HG03060 (cell line): ENCODE measurements around the gene CLDN6.
"Not testable (repeated sequence)": the region's sequence is repeated elsewhere in the genome, so short reads cannot be mapped to it uniquely, and the experiment has no call there.

Source experiments
- ATAC-seq: cut with Tn5 transposase; IDR thresholded peaks from one replicate; pipeline ENCODE4 v1.9.1; 2021; ENCODE audit warnings: low read depth, moderate number of reproducible peaks; ENCODE audit not compliant: unreplicated experiment

The CLDN6 gene

GRCh38 chr16:3052571-3053329 lies 34.8 kb upstream of the CLDN6 start:
- not testable (repeated sequence) for ATAC-seq

DNA sequence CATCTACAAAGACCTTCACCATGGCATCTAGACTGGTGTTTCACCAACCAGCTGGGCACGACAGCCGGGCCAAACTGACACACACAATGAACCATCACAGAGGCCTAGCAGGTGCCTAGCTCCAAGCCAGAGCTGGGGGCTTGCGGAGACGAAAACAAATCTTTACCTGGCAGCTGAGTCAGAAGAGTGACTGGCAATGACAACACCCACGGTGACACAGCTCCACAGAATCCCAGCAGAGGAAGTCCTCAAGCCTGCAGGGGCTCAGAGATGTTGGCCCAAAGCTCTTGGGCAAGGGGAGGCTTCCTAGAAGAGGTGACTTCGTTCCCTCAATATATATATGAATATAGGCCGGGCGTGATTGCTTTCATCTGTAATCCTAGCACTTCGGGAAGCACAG lies 33.5 kb upstream of the CLDN6 start:
- ATAC-seq, result no peak

GRCh38 chr16:3051009-3051408 lies 33.0 kb upstream of the CLDN6 start:
- no peak for ATAC-seq

GRCh38 chr16:3050487-3050886 lies 32.5 kb upstream of the CLDN6 start:
- no peak for ATAC-seq

- no peak for ATAC-seq
These were observed 32.0 kb upstream of the CLDN6 start for GRCh38 chr16:3049921-3050481.

- ATAC-seq, result no peak
These were observed 29.4 kb upstream of the CLDN6 start for GRCh38 chr16:3047387-3047720.

DNA sequence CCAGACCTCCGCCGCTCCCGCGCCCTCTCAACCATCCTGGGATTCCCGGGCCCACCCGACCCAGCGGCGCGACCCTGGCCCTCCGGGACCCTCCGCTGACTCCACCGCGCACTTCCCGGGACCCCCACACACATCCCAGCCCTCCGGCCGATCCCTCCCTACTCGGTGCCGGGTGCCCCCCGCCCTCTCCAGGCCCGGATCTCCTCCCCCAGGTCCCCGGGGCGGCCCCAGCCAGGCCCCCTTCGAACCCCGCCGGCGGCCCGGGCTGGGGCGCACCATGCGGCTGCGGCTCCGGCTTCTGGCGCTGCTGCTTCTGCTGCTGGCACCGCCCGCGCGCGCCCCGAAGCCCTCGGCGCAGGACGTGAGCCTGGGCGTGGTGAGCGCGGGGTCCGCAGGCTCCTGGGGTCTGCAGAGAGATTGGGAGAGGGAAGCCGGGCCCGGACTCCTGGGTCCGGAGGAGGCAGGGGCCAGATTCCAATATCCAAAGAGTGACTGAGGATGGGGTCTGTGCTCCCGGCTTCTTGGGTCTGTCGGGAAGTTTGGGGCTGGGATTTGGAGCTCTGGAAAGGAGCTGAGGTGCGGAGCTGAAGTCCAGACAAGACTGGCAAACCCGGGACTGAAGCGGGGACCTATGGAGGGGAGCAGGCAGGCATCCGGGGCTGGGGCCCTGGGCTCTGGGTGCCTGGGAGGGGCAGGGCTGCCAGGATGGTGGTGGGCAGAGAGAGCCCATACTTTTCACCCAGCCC lies 28.8 kb upstream of the CLDN6 start:
- ATAC-seq, result no peak

DNA sequence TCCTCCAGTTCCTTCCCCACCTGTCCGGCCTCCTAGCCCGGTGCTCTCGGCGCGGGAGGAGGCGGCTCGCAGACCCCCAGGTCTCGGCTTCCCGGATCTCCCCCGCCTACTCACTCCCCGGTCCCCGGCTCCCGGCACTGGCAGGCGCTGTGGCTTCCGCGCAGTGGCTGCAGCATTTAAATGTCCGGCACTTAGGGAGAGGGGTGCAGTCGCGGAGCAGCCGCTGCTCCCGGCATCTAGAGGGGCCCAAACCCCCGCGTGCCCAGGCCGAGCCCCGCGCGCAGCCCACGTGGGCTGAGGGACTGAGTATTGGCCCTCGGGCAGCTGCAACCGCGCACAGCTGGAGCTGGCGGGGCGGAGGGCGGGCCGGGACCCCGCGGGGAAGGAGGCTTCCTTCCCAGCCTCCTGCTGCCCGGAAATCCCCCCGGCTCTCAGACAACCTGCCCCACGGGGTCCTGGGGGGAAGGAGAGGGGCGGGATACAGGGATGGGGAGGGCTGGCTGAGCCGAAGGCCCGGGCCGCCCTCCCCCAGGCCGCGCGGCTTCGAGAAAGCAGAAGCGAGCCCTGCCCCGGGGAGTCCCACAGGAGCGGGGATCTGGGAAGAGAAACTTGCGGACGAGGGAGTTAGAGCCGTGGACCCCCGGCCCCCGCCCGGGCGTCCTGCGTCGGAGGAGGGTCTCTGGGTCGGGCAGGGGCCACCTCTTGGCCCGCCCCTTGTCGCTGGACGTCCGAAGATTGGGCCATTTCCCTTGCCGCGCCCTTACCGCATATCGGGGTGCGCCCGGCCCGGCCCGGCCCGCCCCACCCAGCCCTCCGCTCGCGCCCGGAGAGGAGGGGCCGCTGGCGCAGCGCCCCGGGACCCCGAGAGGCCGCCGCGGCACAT lies 28.0 kb upstream of the CLDN6 start, which contains the start of gene MMP25:
Gene MMP25 (plus strand): TSS at position 804 of the 883 bp plus-strand sequence. CDS start 357 bp downstream, outside the sequence.
- ATAC-seq, result no peak

DNA sequence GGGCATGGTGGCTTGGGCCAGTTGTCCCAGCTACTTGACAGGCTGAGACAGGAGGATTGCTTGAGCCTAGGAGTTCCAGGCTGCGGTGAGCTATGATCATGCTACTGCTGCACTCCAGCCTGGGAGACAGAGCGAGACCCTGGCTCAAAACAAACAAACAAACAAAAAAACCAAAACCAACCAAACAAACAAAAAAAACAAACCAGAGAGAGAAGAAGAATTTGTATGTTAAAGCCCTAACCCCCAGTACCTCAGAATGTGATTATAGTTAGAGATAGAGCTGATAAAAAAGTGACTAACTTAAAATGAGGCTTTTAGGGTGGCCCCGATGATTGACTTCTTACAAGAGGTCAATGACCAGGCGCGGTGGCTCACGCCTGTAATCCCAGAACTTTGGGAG lies 26.7 kb upstream of the CLDN6 start:
- no peak for ATAC-seq

DNA sequence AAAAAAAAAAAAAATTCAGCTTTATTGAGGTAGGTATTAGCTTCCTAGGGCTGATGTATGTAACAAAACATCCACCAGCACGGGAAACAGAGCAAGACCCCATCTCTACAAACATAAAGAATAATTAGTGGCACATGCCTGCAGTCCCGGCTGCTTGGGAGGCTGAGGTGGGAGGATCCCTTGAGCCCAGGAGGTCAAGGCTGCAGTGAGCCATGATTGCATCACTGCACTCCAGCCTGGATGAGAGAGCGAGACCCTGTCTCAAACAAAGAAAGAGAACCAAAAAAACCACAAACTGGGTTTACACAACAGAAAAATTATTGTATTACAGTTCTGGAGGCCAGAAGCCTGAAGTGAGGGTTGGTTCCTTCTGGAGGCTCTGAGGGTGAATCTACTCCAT lies 24.4 kb upstream of the CLDN6 start:
- ATAC-seq, result no peak

DNA sequence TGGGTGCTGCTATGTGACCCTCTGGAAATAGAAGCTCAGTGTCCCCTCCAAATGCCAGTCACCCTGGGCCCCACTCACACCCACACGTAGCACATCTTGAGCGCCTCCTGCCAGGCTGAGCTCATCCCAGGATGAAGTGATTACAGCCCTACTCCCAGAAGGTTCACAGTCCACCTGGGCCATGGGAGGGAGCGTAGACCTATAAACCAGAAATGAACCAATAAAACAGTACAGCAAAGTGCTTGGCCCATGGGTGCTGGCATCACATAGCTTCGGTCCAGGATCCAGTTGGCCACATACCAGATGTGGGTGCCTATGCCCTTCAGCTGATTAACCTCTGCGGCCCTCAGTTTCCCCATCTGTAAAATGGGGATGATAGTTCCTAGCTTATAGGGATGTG lies 20.9 kb upstream of the CLDN6 start:
- ATAC-seq, result no peak

DNA sequence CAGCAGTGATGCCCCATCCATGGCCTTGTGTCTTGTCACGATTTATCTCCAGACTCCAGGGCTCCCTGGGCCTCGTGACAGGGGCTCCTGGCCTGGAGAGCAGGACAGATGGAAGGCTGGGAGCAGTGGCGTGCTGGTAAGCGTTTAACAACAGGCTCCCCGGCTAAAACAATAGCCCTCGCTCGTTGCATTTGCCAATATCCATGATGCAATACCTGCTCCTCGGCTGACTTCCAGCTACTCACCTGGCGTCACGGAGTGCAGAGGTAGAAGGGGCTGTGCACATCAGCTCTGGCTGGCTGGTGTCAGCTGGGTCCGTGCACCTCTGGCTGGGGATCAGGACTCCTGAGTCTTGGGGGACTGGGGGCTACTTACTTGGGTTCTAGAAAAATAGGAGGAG lies 20.3 kb upstream of the CLDN6 start:
- ATAC-seq, result no peak

GRCh38 chr16:3036726-3037315 lies 18.8 kb upstream of the CLDN6 start, which contains the start of gene BICDL2:
BICDL2 (minus strand) TSS chr16:3036944; CDS start chr16:3035496, 1,448 bp downstream.
- ATAC-seq, result no peak

DNA sequence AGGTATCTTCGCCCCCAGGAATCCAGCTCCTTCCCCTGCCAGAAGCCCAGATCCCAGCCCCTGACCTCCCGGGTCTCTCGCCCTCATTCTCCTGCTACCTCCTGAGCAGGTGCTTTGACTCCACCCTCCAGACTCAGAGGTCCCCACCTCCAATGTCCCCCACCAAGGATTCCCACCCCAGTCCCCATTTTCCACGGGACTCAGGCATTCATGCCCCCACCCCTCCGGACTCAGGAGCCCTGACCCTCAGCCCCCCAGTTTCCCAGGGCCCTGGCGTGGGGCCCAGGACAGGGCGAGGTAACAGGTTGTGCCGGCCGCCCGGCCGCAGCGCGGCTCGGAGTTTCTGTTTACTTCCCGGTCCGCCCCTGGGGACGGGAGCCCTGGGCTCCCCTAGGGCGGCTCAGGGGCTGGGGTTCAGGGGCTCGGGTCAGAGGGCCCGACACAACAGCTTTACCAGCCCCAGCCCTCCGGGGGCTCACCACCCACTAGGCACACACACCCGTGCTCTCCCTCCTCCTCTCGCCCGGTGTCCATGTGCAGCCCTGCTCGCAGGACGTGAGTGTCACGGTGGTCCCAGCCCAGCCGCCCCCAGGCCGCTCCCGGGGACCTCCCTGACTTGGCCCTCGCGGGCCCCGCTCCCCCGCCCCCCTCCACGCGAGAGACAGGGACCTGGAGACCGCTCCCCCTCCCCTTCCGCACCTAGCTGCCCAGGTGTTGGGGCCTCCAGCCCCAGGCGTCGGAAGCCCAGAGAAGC lies 18.2 kb upstream of the CLDN6 start:
- no peak for ATAC-seq

- no peak for ATAC-seq
These were observed 17.4 kb upstream of the CLDN6 start for GRCh38 chr16:3035289-3035971.

- ATAC-seq, result no peak
These were observed 14.6 kb upstream of the CLDN6 start for GRCh38 chr16:3032624-3033023.

DNA sequence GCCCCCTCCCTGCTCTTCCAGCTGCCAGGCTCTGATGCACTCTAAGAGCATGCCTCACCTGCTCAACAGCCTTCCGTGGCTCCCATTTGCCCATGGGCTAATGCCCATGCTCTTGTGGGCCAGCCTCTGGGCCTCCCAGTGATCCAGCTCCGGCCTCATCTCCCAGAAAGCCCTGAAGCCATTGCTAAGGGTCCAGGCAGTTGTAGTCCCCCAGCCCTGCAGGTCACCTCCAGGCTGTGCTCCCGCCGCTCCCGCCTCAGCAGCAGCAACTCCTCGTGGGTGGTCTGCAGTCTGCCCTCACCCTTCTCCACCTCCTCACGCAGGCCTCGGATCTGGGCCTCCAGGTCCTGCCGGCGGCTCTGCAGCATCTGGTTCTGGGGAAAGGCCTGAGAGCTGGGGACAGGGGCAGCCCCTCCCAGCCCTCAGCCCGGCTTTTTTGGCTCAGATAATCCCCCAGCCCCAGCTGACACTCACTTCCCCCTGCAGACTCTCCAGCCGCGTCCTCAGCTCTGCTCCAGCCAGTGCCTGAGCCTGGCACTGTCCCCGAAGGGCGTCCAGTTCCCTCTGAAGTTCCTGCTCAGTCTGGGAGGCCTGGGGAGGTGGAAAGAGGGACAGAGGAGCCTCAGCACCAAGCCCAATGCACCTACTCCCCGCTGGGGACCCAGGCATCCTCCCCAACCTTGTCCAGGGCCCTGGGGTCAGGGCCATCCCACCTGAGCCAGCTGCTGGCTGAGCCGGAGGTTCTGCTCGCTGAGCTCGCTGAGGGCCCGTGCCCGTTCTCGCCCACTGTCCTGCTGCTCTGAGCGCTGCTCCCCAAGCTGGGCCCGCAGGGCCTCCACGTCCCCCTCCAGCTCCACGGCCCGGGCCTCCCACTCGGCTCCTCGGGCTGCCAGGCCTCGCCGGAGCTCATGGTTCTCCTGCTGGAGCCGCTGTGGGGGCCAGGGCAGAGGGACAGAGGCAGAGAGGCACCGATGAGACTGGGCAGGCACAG lies 12.5 kb upstream of the CLDN6 start:
- ATAC-seq, result no peak
